GM12873 (cell line): Measurements from ENCODE around the gene KIF3B.

Experiments
- TF ChIP-seq, protein P1 (sequence below): IDR thresholded peaks from 2 replicates; pipeline ENCODE4 v1.5.1; 2012; ENCODE audit warnings: low read depth, mild to moderate bottlenecking, moderate library complexity, low read length, control low read depth; ENCODE audit not compliant: insufficient read depth; ENCODE audit errors: missing control alignments

Gene KIF3B

GRCh38 chr20:32301719-32302506, 24.5 kb downstream of the KIF3B start:
- TF ChIP-seq, protein P1, sequence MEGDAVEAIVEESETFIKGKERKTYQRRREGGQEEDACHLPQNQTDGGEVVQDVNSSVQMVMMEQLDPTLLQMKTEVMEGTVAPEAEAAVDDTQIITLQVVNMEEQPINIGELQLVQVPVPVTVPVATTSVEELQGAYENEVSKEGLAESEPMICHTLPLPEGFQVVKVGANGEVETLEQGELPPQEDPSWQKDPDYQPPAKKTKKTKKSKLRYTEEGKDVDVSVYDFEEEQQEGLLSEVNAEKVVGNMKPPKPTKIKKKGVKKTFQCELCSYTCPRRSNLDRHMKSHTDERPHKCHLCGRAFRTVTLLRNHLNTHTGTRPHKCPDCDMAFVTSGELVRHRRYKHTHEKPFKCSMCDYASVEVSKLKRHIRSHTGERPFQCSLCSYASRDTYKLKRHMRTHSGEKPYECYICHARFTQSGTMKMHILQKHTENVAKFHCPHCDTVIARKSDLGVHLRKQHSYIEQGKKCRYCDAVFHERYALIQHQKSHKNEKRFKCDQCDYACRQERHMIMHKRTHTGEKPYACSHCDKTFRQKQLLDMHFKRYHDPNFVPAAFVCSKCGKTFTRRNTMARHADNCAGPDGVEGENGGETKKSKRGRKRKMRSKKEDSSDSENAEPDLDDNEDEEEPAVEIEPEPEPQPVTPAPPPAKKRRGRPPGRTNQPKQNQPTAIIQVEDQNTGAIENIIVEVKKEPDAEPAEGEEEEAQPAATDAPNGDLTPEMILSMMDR, result no peak

DNA sequence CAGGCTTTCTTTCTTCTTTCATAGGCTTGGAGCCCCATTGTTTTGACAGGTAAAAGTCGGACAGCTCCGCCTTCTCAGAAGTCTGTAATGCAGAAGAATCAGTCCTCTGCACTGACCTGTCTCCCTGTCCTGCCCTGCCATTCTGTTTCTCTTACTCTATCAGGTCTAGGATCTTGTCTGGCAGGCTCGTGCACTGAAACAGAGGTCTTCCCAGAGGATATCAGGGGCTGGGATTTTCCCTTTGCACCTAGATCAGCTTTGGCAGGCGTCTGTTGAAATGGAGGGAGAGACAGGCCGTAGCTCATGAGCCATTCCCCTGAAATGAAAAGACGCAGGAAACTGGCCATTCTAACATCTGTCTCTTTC, 25.0 kb downstream of the KIF3B start:
- TF ChIP-seq, protein P1, result no peak

DNA sequence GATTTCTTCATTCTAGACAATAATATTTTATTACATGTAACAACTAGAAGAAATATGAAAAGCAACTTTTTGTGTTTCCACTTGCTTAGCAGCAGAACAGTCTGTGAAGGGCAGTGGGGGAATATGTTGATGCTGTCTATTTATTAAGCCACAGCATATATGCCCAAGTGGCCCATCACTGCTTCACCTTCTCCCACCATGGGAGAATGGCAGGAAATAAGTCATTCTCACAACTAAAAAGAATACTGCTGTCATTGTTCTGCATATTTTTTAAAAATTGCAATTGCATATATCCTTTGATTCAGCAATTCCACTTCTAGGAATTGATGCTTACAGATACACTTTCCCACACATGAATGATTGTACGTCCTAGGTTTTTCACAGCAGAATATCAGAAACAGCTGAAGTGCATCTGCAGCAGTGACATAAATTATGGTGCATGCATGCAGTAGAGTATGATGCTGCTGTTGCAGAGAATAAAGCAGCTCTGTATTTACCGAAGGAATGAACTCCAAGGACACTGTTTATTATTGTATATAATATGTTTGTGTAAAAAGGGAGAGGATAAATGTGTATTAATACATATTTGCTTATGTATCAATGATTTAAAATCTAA, 26.8 kb downstream of the KIF3B start:
- TF ChIP-seq, protein P1, result no peak

DNA sequence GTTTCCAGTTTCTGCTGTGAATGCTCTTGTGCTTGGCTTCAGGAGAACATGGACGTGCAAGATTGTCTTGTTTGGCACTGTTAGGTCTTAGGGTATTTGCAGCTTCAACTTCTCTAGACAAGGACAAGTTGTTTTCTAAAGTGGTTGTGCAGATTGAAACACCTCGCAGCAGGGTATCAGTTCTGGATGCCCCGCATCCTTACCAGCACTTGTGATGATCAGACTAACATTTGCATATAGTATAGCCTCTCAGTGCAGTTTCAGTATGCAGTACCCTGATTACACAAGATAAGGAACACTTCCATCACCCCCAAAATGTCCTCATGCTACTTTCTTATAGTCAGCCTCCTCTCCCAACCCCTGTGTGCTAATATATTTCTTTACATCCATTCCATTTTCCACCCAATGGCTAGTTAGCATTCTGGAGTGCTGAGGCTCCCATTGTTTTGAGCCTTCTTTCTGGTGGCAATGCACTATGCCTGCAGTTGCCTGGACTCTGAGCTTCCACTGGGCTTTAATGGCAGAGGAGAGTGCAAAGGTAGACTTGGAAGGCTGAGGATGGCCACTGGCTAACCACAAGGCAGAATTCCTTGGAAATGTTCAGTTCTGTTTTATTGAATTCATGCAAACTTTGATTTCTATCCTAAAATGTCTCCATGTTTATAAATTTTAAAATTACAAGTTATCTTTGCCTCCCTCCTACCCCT, 35.4 kb downstream of the KIF3B start:
- TF ChIP-seq, protein P1, result no peak

GRCh38 chr20:32314768-32315167, 37.3 kb downstream of the KIF3B start:
- TF ChIP-seq, protein P1, result no peak

GRCh38 chr20:32315399-32315798, 37.9 kb downstream of the KIF3B start:
- TF ChIP-seq, protein P1, result no peak

- TF ChIP-seq, protein P1, result no peak
These were observed 38.4 kb downstream of the KIF3B start for GRCh38 chr20:32315891-32316290.
